Smooth muscle cell (in vitro differentiated cells): Measurements from ENCODE around the gene RAB31. TPM values are rescaled to one million over a fixed set of nuclear protein-coding genes. Genes with fewer than 3 reads are reported as not detected.

Experiments used
- DNase-seq: peaks from one replicate; lab custom pipeline; 2025; ENCODE audit not compliant: unreplicated experiment; lab: John Stamatoyannopoulos, UW
- H2AFZ ChIP-seq: fragments of 200-600 bp; sonication (generic); 2 replicates; pipeline ENCODE4 v1.6.0; 2016; ENCODE audit warnings: antibody characterized with exemption, low read depth, mild to moderate bottlenecking
- H3F3A ChIP-seq: fragments of 200-600 bp; sonication (generic); 2 replicates; pipeline ENCODE4 v1.6.0; 2017; ENCODE audit warnings: antibody characterized with exemption, low read depth
- H3K27ac ChIP-seq: fragments of 200-600 bp; sonication (generic); 2 replicates; pipeline ENCODE4 v1.5.1; 2016; ENCODE audit warnings: low read depth, mild to moderate bottlenecking
- H3K27me3 ChIP-seq: fragments of 200-600 bp; sonication (generic); 2 replicates; pipeline ENCODE4 v1.6.1; 2016; ENCODE audit warnings: low read depth, mild to moderate bottlenecking
- H3K36me3 ChIP-seq: fragments of 200-600 bp; sonication (generic); 2 replicates; pipeline ENCODE4 v1.5.1; 2016; ENCODE audit warnings: low read depth
- H3K4me1 ChIP-seq: fragments of 200-600 bp; sonication (generic); 2 replicates; pipeline ENCODE4 v1.5.1; 2016; ENCODE audit warnings: low read depth
- H3K4me2 ChIP-seq: fragments of 200-600 bp; sonication (generic); 2 replicates; pipeline ENCODE4 v1.6.0; 2016; ENCODE audit warnings: mild to moderate bottlenecking
- H3K4me3 ChIP-seq: fragments of 200-600 bp; sonication (generic); 2 replicates; pipeline ENCODE4 v1.5.1; 2016; ENCODE audit warnings: mild to moderate bottlenecking
- H3K79me2 ChIP-seq: fragments of 200-600 bp; sonication (generic); 2 replicates; pipeline ENCODE4 v1.6.0; 2016; ENCODE audit warnings: low read depth, mild to moderate bottlenecking
- H3K9ac ChIP-seq: fragments of 200-600 bp; sonication (generic); 2 replicates; pipeline ENCODE4 v1.6.0; 2016; ENCODE audit warnings: low read depth
- H3K9me3 ChIP-seq: fragments of 200-600 bp; sonication (generic); replicated peaks from 2 replicates; pipeline ENCODE4 v1.5.1; 2016; ENCODE audit warnings: low read depth
- H4K20me1 ChIP-seq: fragments of 200-600 bp; sonication (generic); 2 replicates; pipeline ENCODE4 v1.6.0; 2016; ENCODE audit warnings: low read depth
- CTCF ChIP-seq: fragments of 200-600 bp; sonication (generic); IDR thresholded peaks from 2 replicates; pipeline ENCODE4 v1.5.1; 2017; ENCODE audit warnings: borderline replicate concordance, mild to moderate bottlenecking, antibody characterized with exemption; ENCODE audit not compliant: insufficient read depth, poor library complexity, severe bottlenecking
- WGBS: methylation state at CpG from one replicate; pipeline ENCODE4 v1.1.7; 2016; ENCODE audit warnings: low lambda C conversion rate; 5-methylcytosine and 5-hydroxymethylcytosine counted together
- polyA plus RNA-seq: library from polyadenylated mRNA; unstranded; fragments of >200 nt; fragmentation: Nextera tagmentation; extraction: Ambion mirVana; gene quantifications from 2 replicates; pipeline ENCODE4 v1.2.1, GENCODE V29; 2016
- total RNA-seq: library from RNA; depleted of rRNA; stranded (reverse); fragments of >200 nt; gene quantifications from 2 replicates; pipeline ENCODE4 v1.2.3, GENCODE V29; 2014

Gene RAB31
- total and polyA plus RNA-seq, 2 experiments from 2014 or later: 116 to 414 TPM

- H4K20me1 ChIP-seq: no peaks in the 10 kb centered on the region
- 54% methylated on average over 1 of the region's 1 CpG for WGBS
- peaks cover 21% of the 10 kb centered on the region for H3F3A ChIP-seq
- H3K4me2 ChIP-seq: no peak overlapping the region
- no peak for DNase-seq
- H2AFZ ChIP-seq: no peak overlapping the region
- H3K9me3 ChIP-seq: no peaks in the 10 kb centered on the region
- H3K79me2 ChIP-seq: peaks cover 3% of the 10 kb centered on the region
- no peak overlapping the region for H3K4me3 ChIP-seq
- H3K27me3 ChIP-seq: no peaks in the 10 kb centered on the region
- H3K27ac ChIP-seq: no peak overlapping the region
- TF ChIP-seq CTCF: no peak
- H3K4me1 ChIP-seq: peaks cover 26% of the 10 kb centered on the region
- H3K9ac ChIP-seq: no peak overlapping the region
- H3K36me3 ChIP-seq: no peaks in the 10 kb centered on the region
These were observed 166.6 kb downstream of the RAB31 start for GRCh38 chr18:9874728-9875127.

GRCh38 chr18:9876212-9876866, 168.2 kb downstream of the RAB31 start:
- peak overlapping the region; percentile 36 for H3K4me3 ChIP-seq
- no peaks in the 10 kb centered on the region for H3K36me3 ChIP-seq
- H3K4me2 ChIP-seq: peak overlapping the region; percentile 84

GRCh38 chr18:9876867-9877654, 169.0 kb downstream of the RAB31 start:
- no peaks in the 10 kb centered on the region for H3K9me3 ChIP-seq
- H3K9ac ChIP-seq: peak overlapping the region; percentile 71
- peak overlapping the region; percentile 36 for H3K4me3 ChIP-seq
- WGBS: 3% methylated on average over 9 of the region's 9 CpGs
- H3K4me2 ChIP-seq: peak overlapping the region; percentile 84
- H3K36me3 ChIP-seq: no peaks in the 10 kb centered on the region
- H3K4me1 ChIP-seq: peaks cover 17% of the 10 kb centered on the region
- H3K79me2 ChIP-seq: peaks cover 3% of the 10 kb centered on the region
- DNase-seq: peak; percentile 11
- no peaks in the 10 kb centered on the region for H4K20me1 ChIP-seq
- peak overlapping the region; percentile 86 for H3K27ac ChIP-seq
- no peak overlapping the region for H2AFZ ChIP-seq
- peaks cover 12% of the 10 kb centered on the region for H3F3A ChIP-seq
- TF ChIP-seq CTCF: no peak
- H3K27me3 ChIP-seq: no peaks in the 10 kb centered on the region

More at GRCh38 chr18:9876212-9876866, 168.2 kb downstream of the RAB31 start:
- Histone ChIP-seq H3K27me3 (no peaks in the 10 kb centered on the region), H3K4me1 (peaks cover 17% of the 10 kb centered on the region), H3K79me2 (peaks cover 3% of the 10 kb centered on the region), H3K9ac (peak overlapping the region; percentile 71), H3K9me3 (no peaks in the 10 kb centered on the region), H3F3A (peaks cover 12% of the 10 kb centered on the region), H3K27ac (peak overlapping the region; percentile 86), H4K20me1 (no peaks in the 10 kb centered on the region), H2AFZ (no peak overlapping the region)
- 81% methylated on average over 2 of the region's 2 CpGs for WGBS
- DNase-seq: no peak
- no peak for TF ChIP-seq CTCF
